ENCODE results near the gene ZNF93.
"Not testable (repeated sequence)": the region's sequence is repeated elsewhere in the genome, so short reads cannot be mapped to it uniquely, and the experiment has no call there.

Gene ZNF93

GRCh38 chr19:19900729-19901444 is at the start of gene ZNF93:
Gene ZNF93, plus strand, starts transcription at chr19:19900946. Its CDS starts 143 bp downstream, at chr19:19901089.
- no peaks in the 10 kb centered on the region for H3K36me3 ChIP-seq (ENCODE audit: insufficient read depth)
- H3K4me3 ChIP-seq (IDR thresholded peaks at IDR 0.05; ENCODE audit: insufficient read depth, low read depth, low read length), result no peak within 1 kb of the TSS
- no peak within 1 kb of the TSS for H3K27ac ChIP-seq
- no peak within 1 kb of the TSS for H2AFZ ChIP-seq (ENCODE audit: low read depth)
- no peaks in the 10 kb centered on the region for H3K79me2 ChIP-seq (ENCODE audit: insufficient read depth, low read depth)
- H3K9ac ChIP-seq, result no peak within 1 kb of the TSS
- no peaks in the 10 kb centered on the region for H4K20me1 ChIP-seq (ENCODE audit: insufficient read depth)
- no peaks in the 10 kb centered on the region for H3K27me3 ChIP-seq (ENCODE audit: insufficient read depth, low read depth)
- TF ChIP-seq CTCF (conservative IDR thresholded peaks at IDR 0.05; ENCODE audit: low read depth, low read length), result no peak
- no peak within 1 kb of the TSS for H3K4me2 ChIP-seq
- no peaks in the 10 kb centered on the region for H3K4me1 ChIP-seq (ENCODE audit: low read depth, poor library complexity, severe bottlenecking)

- not testable (repeated sequence) for H3K4me1 ChIP-seq (ENCODE audit: low read depth, poor library complexity, severe bottlenecking); H2AFZ ChIP-seq (ENCODE audit: low read depth); H4K20me1 ChIP-seq (ENCODE audit: insufficient read depth); H3K27me3 ChIP-seq (ENCODE audit: insufficient read depth, low read depth); H3K4me3 ChIP-seq (IDR thresholded peaks at IDR 0.05; ENCODE audit: insufficient read depth, low read depth, low read length); H3K36me3 ChIP-seq (ENCODE audit: insufficient read depth); H3K79me2 ChIP-seq (ENCODE audit: insufficient read depth, low read depth); H3K9ac ChIP-seq; H3K4me2 ChIP-seq; H3K27ac ChIP-seq
Measured at GRCh38 chr19:19851740-19852139, 49.0 kb upstream of the ZNF93 start.

- Histone ChIP-seq H2AFZ (ENCODE audit: low read depth) (no peak overlapping the region), H3K27ac (no peak overlapping the region), H3K4me2 (no peak overlapping the region), H3K27me3 (ENCODE audit: insufficient read depth, low read depth) (no peaks in the 10 kb centered on the region), H3K9ac (no peak overlapping the region), H3K36me3 (ENCODE audit: insufficient read depth) (no peaks in the 10 kb centered on the region), H3K4me3 (IDR thresholded peaks at IDR 0.05; ENCODE audit: insufficient read depth, low read depth, low read length) (no peak overlapping the region), H3K79me2 (ENCODE audit: insufficient read depth, low read depth) (no peaks in the 10 kb centered on the region), H3K4me1 (ENCODE audit: low read depth, poor library complexity, severe bottlenecking) (no peaks in the 10 kb centered on the region), H4K20me1 (ENCODE audit: insufficient read depth) (no peaks in the 10 kb centered on the region)
- TF ChIP-seq CTCF (conservative IDR thresholded peaks at IDR 0.05; ENCODE audit: low read depth, low read length), result no peak
Measured at GRCh38 chr19:19858751-19859150, 42.0 kb upstream of the ZNF93 start.

GRCh38 chr19:19860756-19861390 is 39.9 kb upstream of the ZNF93 start:
- Histone ChIP-seq H3K4me1 (ENCODE audit: low read depth, poor library complexity, severe bottlenecking) (no peaks in the 10 kb centered on the region), H3K27me3 (ENCODE audit: insufficient read depth, low read depth) (no peaks in the 10 kb centered on the region), H3K36me3 (ENCODE audit: insufficient read depth) (no peaks in the 10 kb centered on the region), H3K79me2 (ENCODE audit: insufficient read depth, low read depth) (no peaks in the 10 kb centered on the region), H2AFZ (ENCODE audit: low read depth) (no peak overlapping the region), H3K9ac (no peak overlapping the region), H3K4me2 (no peak overlapping the region), H3K27ac (no peak overlapping the region), H3K4me3 (IDR thresholded peaks at IDR 0.05; ENCODE audit: insufficient read depth, low read depth, low read length) (no peak overlapping the region), H4K20me1 (ENCODE audit: insufficient read depth) (no peaks in the 10 kb centered on the region)
- TF ChIP-seq CTCF (conservative IDR thresholded peaks at IDR 0.05; ENCODE audit: low read depth, low read length), result no peak
